Endothelial cell of umbilical vein (primary cell): ENCODE data around the gene NCLN. TPM values are rescaled to one million over a fixed set of nuclear protein-coding genes. Genes with fewer than 3 reads are reported as not detected.

Experiments used
- BruUV-seq: library from RNA; stranded (reverse); fragments of 400-500 nt; replicated peaks from 2 replicates; lab custom pipeline; 2021; lab: Mats Ljungman, UMichigan
- CTCF ChIA-PET: fragments of 300-600, 350-600 bp; sonication (Branson Sonifier 250); formaldehyde crosslinking; loops from one replicate; lab custom pipeline; 2021; ENCODE audit warnings: antibody characterized with exemption, inconsistent platforms; lab: Charles Lee
- POLR2A ChIA-PET: fragments of 300-600, 350-600 bp; sonication (Branson Sonifier 250); formaldehyde crosslinking; loops from one replicate; lab custom pipeline; 2021; ENCODE audit warnings: antibody characterized with exemption, inconsistent platforms; lab: Charles Lee
- DNase-seq: peaks from one replicate; pipeline ENCODE4 v3.0.0-alpha.2; 2011; ENCODE audit warnings: low read depth, low spot score
- FAIRE-seq: peaks from 2 replicates; lab custom pipeline; 2011; peaks lifted over from hg19 to GRCh38; lab: Jason Lieb, UNC
- H2AFZ ChIP-seq: 2 replicates; pipeline ENCODE4 v1.6.0; 2012; ENCODE audit warnings: low read depth, low read length, control low read depth, inconsistent platforms
- H3K27ac ChIP-seq: 2 replicates; pipeline ENCODE4 v1.5.1; 2011; ENCODE audit warnings: low read depth, mild to moderate bottlenecking, control low read depth, low read length, moderate library complexity; ENCODE audit not compliant: insufficient read depth
- H3K27me3 ChIP-seq, 2 experiments: 2 replicates each; pipeline versions ENCODE4 v1.6.0 to v1.6.1; 2011; ENCODE audit warnings: low read length in 2 of 2, mixed read lengths in 1 of 2; ENCODE audit not compliant: control insufficient read depth in 2 of 2, insufficient read depth in 2 of 2
- H3K36me3 ChIP-seq, 2 experiments: 2 replicates in 1 of 2; 3 replicates in 1 of 2; pipeline ENCODE4 v1.5.1; 2011; ENCODE audit warnings: low read length in 2 of 2, mild to moderate bottlenecking in 1 of 2, moderate library complexity in 1 of 2; ENCODE audit not compliant: control insufficient read depth in 2 of 2, insufficient read depth in 2 of 2; ENCODE audit errors: extremely low read depth in 1 of 2
- H3K4me1 ChIP-seq: 3 replicates; pipeline ENCODE4 v1.5.1; 2011; ENCODE audit warnings: mild to moderate bottlenecking, low read length; ENCODE audit not compliant: control insufficient read depth, insufficient read depth; ENCODE audit errors: extremely low read depth
- H3K4me2 ChIP-seq: 2 replicates; pipeline ENCODE4 v1.6.1; 2011; ENCODE audit warnings: low read length, control low read depth, mixed read lengths; ENCODE audit not compliant: insufficient read depth
- H3K4me3 ChIP-seq, 3 experiments: fragments of 200-600 bp in 1 of 3; sonication (generic), shearing (Covaris generic) in 1 of 3; replicated peaks in 1 of 3; 2 replicates each; pipeline ENCODE4 v1.5.1; 2011 to 2016; ENCODE audit warnings: control low read depth in 3 of 3, low read length in 3 of 3, mild to moderate bottlenecking in 2 of 3, inconsistent platforms in 1 of 3, low read depth in 1 of 3, moderate library complexity in 1 of 3; ENCODE audit not compliant: insufficient read depth in 1 of 3
- H3K79me2 ChIP-seq: 2 replicates; pipeline ENCODE4 v1.6.0; 2012; ENCODE audit warnings: low read length, inconsistent platforms; ENCODE audit not compliant: control insufficient read depth, insufficient read depth
- H3K9ac ChIP-seq: replicated peaks from 2 replicates; pipeline ENCODE3; 2011; ENCODE audit warnings: low read length, control low read depth; ENCODE audit not compliant: insufficient read depth; ENCODE audit errors: extremely low read depth
- H3K9me1 ChIP-seq: replicated peaks from 3 replicates; pipeline ENCODE4 v1.6.0; 2011; ENCODE audit warnings: mild to moderate bottlenecking, low read length; ENCODE audit not compliant: control insufficient read depth, insufficient read depth; ENCODE audit errors: extremely low read depth
- H3K9me3 ChIP-seq: replicated peaks from 2 replicates; pipeline ENCODE4 v1.5.1; 2012; ENCODE audit warnings: low read length, inconsistent platforms; ENCODE audit not compliant: control insufficient read depth, insufficient read depth
- H4K20me1 ChIP-seq: replicated peaks from 2 replicates; pipeline ENCODE3; 2011; ENCODE audit warnings: mild to moderate bottlenecking, low read length; ENCODE audit not compliant: control insufficient read depth, insufficient read depth; ENCODE audit errors: extremely low read depth
- CTCF ChIP-seq, 2 donors: IDR thresholded peaks; 1 replicate in 1 of 2; 2 replicates in 1 of 2; pipeline ENCODE4 v1.5.1; 2011; ENCODE audit warnings: low read length in 2 of 2, mild to moderate bottlenecking in 2 of 2, moderate library complexity in 2 of 2, control low read depth in 1 of 2, inconsistent platforms in 1 of 2, low read depth in 1 of 2; ENCODE audit not compliant: insufficient read depth in 1 of 2; ENCODE audit errors: extremely low read depth in 1 of 2
- EZH2 ChIP-seq: IDR thresholded peaks from 2 replicates; pipeline ENCODE4 v1.6.1; 2012; ENCODE audit warnings: borderline replicate concordance, low read depth, mild to moderate bottlenecking, moderate library complexity, low read length, inconsistent platforms; ENCODE audit not compliant: severe bottlenecking
- FOS ChIP-seq: IDR thresholded peaks from 2 replicates; pipeline ENCODE4 v1.6.1; 2011; ENCODE audit warnings: mild to moderate bottlenecking, low read length, moderate library complexity, borderline replicate concordance; ENCODE audit not compliant: insufficient read depth
- GATA2 ChIP-seq: IDR thresholded peaks from 2 replicates; pipeline ENCODE4 v1.7.0; 2011; ENCODE audit warnings: low read depth, mild to moderate bottlenecking, moderate library complexity, mixed read lengths, low read length; ENCODE audit not compliant: insufficient read length, insufficient read depth
- JUN ChIP-seq: IDR thresholded peaks from 2 replicates; pipeline ENCODE4 v1.6.1; 2011; ENCODE audit warnings: borderline replicate concordance, low read depth; ENCODE audit not compliant: insufficient read length, insufficient read depth
- MAX ChIP-seq: IDR thresholded peaks from 2 replicates; pipeline ENCODE4 v1.6.1; 2011; ENCODE audit not compliant: insufficient read depth, insufficient read length
- MYC ChIP-seq: IDR thresholded peaks from one replicate; pipeline ENCODE4 v1.6.1; 2011; ENCODE audit warnings: mild to moderate bottlenecking, low read depth, low read length
- POLR2A ChIP-seq: IDR thresholded peaks from 2 replicates; pipeline ENCODE4 v1.6.1; 2012; ENCODE audit warnings: low read depth, mild to moderate bottlenecking, control low read depth, low read length
- POLR2AphosphoS5 ChIP-seq: IDR thresholded peaks from 2 replicates; pipeline ENCODE4 v1.6.1; 2012; ENCODE audit warnings: low read depth, mild to moderate bottlenecking, control low read depth, low read length, moderate library complexity; ENCODE audit not compliant: insufficient read depth
- dilution Hi-C: fragments of 300-500 bp; cut with MboI; formaldehyde crosslinking; loops from one replicate; pipeline ENCODE4 v1.15.0; 2019; ENCODE audit warnings: low sequenced_read_pairs; ENCODE audit not compliant: extremely low pct_ligation_motif_present
- intact Hi-C: fragments of 100-400 bp; cut with micrococcal nuclease; formaldehyde crosslinking; loops from one replicate; pipeline ENCODE4 v1.10.0; 2022
- polyA plus RNA-seq, 4 experiments: library from polyadenylated mRNA; depleted of rRNA in 3 of 4; stranded (reverse) in 3 of 4; unstranded in 1 of 4; fragments of >200 nt; gene quantifications; 2 replicates each; pipeline versions ENCODE4 v1.2.1 to v1.2.3, GENCODE V29; 2011 to 2012; ENCODE audit warnings: missing spikeins in 1 of 4
- total RNA-seq: library from RNA; stranded (reverse); gene quantifications from 2 replicates; pipeline ENCODE4 v1.2.3, GENCODE V29; 2021

NCLN gene
- total and polyA plus RNA-seq, 2 donors (not counting 3 experiments of a cell fraction or from before 2014, with no cell fraction given), result 97.2 to 102 TPM

GRCh38 chr19:3225169-3225485, 39.4 kb downstream of the NCLN start:
- dilution Hi-C loops, result no loop called here
- TF ChIP-seq GATA2 (no peak), MYC (no peak), POLR2A (no peak), FOS (no peak), CTCF (IDR thresholded peaks at IDR 0.05; ENCODE audit: extremely low read depth in 1 of 2, insufficient read depth in 1 of 2, low read depth in 1 of 2, low read length in 2 of 2) (no peak), JUN (no peak), MAX (no peak), EZH2 (no peak), POLR2AphosphoS5 (no peak)
- no peaks in the 10 kb centered on the region for H3K79me2 ChIP-seq
- no peak overlapping the region for H2AFZ ChIP-seq
- H3K4me1 ChIP-seq, result no peaks in the 10 kb centered on the region
- no peak overlapping the region for H3K27ac ChIP-seq
- no peaks in the 10 kb centered on the region for H3K36me3 ChIP-seq
- POLR2A ChIA-PET, result no interaction called here
- DNase-seq (no peak), FAIRE-seq (no peak)
- no peak overlapping the region for H3K4me3 ChIP-seq
- peaks cover 20 to 23% of the 10 kb centered on the region in 2 experiments for H3K27me3 ChIP-seq
- no peak overlapping the region for H3K4me2 ChIP-seq
- H3K9me3 ChIP-seq, result no peaks in the 10 kb centered on the region
- no peaks in the 10 kb centered on the region for H4K20me1 ChIP-seq
- BruUV-seq, result no TSS peak
- CTCF ChIA-PET, result interaction anchor here (0.7 to 1.3 kb wide), 6 partner anchors 9 to 80 kb away, joined by 3 to 10 read pairs (median 5); no protein-coding TSS in a partner anchor
- no peaks in the 10 kb centered on the region for H3K9me1 ChIP-seq
- no peak overlapping the region for H3K9ac ChIP-seq
- intact Hi-C loops, result no loop called here
